ENCODE measurements around the gene PTPN9.
"Not testable (repeated sequence)": the region's sequence is repeated elsewhere in the genome, so short reads cannot be mapped to it uniquely, and the experiment has no call there.

Gene PTPN9

DNA sequence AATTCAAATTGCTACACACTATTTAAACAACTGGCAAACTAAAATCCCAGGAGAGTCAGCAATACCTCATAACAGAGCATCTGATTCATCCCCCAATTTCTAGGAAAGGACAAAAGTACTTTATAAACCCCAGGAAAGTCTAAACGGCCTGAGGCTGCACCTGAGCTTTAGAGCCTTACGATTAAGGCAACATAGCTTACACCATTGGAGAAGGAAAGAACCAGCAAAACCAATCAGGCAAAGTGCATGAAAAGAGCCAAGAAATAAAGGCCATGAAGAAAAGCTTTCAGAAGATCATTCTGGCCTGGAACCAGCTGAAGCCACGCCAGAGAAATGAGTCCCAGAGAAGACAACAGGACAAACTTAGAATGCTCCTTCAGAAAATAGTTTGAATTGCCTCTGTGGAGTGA is 48.1 kb downstream of the PTPN9 start:
- no peak for DNase-seq (ENCODE audit: low read depth in 2 of 2)

GRCh38 chr15:75530169-75530568 is 48.9 kb downstream of the PTPN9 start:
- no peak for DNase-seq (ENCODE audit: low read depth in 2 of 2)

- not testable (repeated sequence) for DNase-seq (ENCODE audit: low read depth in 2 of 2)
Measured at GRCh38 chr15:75525756-75526155, 53.4 kb downstream of the PTPN9 start.

DNA sequence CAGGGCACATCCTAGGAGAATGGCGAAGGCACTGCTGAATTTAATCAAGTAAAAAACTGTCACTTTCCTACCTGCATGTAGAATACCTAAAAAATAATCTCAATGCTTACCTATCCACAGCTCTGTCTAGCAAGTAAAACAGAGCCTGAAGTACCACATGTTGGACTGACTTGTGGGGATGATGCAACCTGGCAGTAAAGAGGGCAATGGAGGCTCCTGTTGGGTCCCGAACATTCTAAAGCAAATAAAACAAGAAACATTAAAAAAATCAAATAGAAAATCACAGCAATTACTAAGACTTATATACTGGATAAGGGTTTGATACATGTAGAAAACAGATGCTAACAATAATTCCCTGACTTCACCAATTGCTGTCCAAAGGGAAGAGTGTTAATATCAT is 56.1 kb downstream of the PTPN9 start:
- DNase-seq (ENCODE audit: low read depth in 2 of 2): no peak

- no peak for DNase-seq (ENCODE audit: low read depth in 2 of 2)
Measured at GRCh38 chr15:75517233-75517632, 61.9 kb downstream of the PTPN9 start.

- no peak for DNase-seq (ENCODE audit: low read depth in 2 of 2)
Measured at GRCh38 chr15:75508840-75509532, 70.1 kb downstream of the PTPN9 start.

DNA sequence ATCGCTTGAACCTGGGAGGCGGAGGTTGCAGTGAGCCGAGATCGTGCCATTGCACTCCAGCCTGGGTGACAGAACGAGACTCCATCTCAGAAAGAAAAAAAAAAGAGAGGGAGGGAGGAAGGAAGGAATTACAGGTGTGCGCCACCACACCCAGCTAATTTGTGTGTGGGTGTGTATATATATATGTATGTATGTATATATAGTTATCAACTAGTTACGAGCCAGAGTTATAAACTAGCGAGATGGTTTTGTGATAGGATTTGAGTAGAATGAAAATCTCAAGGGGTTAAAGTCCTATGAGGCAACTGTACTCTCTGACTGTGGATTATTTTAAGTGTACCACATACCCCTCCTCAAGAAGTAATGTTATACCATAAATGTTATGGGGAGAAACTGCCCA is 76.8 kb downstream of the PTPN9 start:
- DNase-seq (ENCODE audit: low read depth in 2 of 2): no peak

GRCh38 chr15:75493732-75494131 is 85.4 kb downstream of the PTPN9 start:
- no peak for DNase-seq (ENCODE audit: low read depth in 2 of 2)

DNA sequence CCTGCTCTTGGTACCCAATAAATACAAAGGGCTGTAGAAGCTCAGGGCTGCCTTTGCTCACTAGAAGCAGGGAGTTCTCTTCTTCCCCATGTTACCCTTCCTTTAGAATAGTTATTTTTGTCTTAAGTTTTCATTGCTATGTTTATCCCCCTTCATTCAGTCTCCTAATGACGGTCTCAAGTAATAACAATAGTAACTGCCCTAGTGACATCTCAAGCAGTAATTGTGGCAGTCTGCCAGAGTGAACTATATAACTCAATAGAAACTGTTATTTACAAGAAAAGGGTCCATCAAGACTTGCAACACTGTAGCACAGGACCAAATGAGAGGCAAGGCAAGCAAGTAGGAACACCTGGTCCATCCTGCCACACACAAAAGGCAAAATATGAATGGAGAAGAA is 95.2 kb downstream of the PTPN9 start:
- DNase-seq (ENCODE audit: low read depth in 2 of 2): no peak

- DNase-seq (ENCODE audit: low read depth in 2 of 2): not testable (repeated sequence)
Measured at GRCh38 chr15:75483556-75483955, 95.6 kb downstream of the PTPN9 start.

DNA sequence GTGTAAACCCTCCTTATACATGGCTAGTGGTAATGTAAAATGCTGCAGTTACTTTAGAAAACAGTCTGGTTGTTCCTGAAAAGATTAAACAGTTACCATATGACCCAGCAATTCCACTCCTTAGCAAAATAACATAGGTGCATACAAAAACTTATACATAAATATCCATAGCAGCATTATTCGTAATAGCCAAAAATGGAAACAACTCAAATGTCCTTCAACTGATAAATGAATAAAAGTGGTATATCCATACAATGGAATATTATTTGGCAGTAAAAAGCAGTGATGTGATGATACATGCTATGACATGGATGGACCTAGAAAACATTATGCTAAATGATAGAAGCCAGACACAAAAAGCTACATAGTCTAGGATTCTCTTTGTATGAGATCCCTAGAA is 96.0 kb downstream of the PTPN9 start:
- no peak for DNase-seq (ENCODE audit: low read depth in 2 of 2)

DNA sequence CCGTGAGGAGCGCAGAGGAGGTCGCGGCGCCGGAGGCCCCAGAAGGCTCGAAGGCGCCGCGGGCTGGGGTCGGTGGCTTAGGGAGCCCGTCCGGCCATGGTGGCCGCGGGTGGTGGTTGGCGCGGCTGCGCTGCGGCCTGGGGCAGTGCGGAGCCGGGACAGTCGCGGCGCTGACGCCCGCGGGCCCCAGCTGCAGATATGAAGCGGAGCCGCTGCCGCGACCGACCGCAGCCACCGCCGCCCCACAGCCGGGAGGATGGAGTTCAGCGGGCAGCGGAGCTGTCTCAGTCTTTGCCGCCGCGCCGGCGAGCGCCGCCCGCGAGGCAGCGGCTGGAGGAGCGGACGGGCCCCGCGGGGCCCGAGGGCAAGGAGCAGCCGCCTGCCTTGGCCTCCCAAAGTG is 98.7 kb downstream of the PTPN9 start:
- DNase-seq (ENCODE audit: low read depth in 2 of 2): not testable (repeated sequence)

DNA sequence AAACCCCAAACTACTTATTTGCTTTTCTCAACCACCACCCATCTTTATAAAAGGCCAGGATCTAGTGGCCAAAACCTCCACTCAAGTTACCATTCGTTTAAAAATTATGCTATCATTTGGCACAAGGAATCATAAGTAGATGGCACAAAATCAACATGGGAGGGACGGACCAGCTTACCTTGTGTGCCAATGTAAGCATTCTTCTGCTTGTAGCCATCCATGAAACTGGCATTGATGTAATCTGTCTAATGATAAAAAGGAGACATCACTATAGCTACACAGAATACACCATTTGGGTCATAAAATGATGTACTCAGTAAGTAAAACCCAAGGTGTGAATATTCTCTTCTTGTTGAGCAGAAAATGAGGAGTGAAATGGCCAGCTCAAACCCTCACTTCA is 99.4 kb downstream of the PTPN9 start:
- DNase-seq (ENCODE audit: low read depth in 2 of 2): no peak

GRCh38 chr15:75477094-75477493 is 102.0 kb downstream of the PTPN9 start:
- not testable (repeated sequence) for DNase-seq (ENCODE audit: low read depth in 2 of 2)

GRCh38 chr15:75468913-75469598 is 110.1 kb downstream of the PTPN9 start:
- DNase-seq (ENCODE audit: low read depth in 2 of 2): no peak

DNA sequence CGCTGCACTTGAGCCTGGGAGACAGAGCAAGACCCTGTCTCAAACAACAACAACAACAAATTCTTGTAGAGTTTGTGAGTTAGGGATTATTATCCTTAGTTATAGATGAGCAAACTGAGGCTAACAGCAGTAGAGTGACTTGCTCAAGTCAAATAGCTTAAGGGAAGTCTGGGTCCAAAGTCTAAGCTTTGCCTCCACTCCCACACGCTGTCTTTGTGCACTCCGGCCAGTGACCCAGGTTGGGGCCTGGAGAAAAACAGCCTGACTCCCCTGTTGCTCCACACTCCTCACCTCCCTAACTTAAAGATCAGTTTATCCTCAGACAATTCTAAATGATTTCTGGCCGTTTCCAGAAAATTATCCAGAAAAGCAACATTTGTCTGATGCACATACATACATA is 118.5 kb downstream of the PTPN9 start:
- no peak for DNase-seq (ENCODE audit: low read depth in 2 of 2)

- DNase-seq (ENCODE audit: low read depth in 2 of 2): no peak
Measured at GRCh38 chr15:75459581-75459980, 119.5 kb downstream of the PTPN9 start.

DNA sequence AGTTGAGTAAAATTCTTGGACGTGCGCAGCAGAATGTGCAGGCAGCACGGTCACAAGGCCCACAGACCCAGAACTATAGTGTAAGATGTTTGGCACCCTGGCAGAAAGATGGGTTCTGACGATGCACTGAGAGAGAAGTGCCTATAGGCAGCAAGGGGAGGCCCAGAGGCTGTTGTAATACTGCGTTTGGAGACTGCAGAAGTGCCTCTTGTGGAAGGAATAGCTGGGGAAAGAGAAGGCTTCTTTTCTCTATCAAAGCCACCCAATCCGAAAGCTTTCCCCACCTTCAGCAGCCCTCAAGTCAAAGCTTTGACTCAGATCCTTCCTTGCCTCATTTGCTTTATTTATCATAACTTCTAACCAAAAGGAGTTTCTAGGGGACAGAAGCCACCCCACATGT is 122.4 kb downstream of the PTPN9 start:
- no peak for DNase-seq (ENCODE audit: low read depth in 2 of 2)

- peak in 1 of 2 experiments; percentile 41 for DNase-seq (ENCODE audit: low read depth in 2 of 2)
Measured at GRCh38 chr15:75455982-75456531, 123.1 kb downstream of the PTPN9 start.

DNA sequence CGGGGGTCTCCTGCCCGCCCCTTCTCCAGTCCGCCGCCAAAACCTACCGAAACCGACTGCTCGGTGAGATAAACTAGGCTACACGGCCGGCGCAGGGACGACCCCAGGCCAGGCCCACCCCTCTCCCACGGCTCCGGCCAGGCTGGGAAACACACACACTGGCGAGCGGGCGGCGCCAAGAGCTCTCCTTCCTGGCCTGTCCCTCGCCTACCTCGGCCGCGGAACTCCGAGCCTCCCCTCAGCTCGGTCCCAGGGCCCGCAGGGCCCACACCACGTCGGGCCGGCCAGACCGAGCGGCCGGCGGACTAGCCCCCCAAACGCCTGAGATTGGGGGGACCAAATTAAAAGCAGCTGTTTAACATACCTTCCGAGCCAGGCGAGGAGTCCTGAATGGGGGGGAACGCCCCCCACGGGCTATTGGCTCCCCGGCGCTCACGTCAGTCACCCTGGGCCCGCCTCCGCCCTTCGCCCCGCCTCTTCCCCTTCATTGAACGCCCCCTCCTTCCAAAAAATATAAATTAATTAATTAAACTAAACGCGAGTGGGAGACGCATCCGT is 123.6 kb downstream of the PTPN9 start:
- DNase-seq (ENCODE audit: low read depth in 2 of 2): peak; percentile 68 to 88

GRCh38 chr15:75454471-75455378 is 124.4 kb downstream of the PTPN9 start:
- DNase-seq (ENCODE audit: low read depth in 2 of 2): peak; percentile 59 to 73

Data from stimulated activated CD4-positive, alpha-beta T cell treated with anti-CD3 and anti-CD28 coated beads, Interleukin-12 subunit alpha, Interleukin-12 subunit beta, amount 100 ng/mL, for 24 hours (primary cell).